IMR-90 (cell line): Measurements from ENCODE around the gene HPGDS. TPM values are rescaled to one million over a fixed set of nuclear protein-coding genes. Genes with fewer than 3 reads are reported as not detected.

ENCODE experiments used
- ATAC-seq: fragments of 200-7000 bp; cut with Tn5 transposase; 2 replicates; pipeline ENCODE4 v1.9.1; 2020; ENCODE audit warnings: low read depth, mild to moderate bottlenecking, moderate library complexity
- BruUV-seq: library from RNA; stranded (reverse); fragments of 400-500 nt; replicated peaks from 2 replicates; lab custom pipeline; 2021; lab: Mats Ljungman, UMichigan
- CTCF ChIA-PET: fragments of 300-600 bp; formaldehyde crosslinking; extraction: SDS; loops from one replicate; lab custom pipeline; 2021; ENCODE audit warnings: antibody characterized with exemption; lab: Yijun Ruan, JAX
- POLR2A ChIA-PET: fragments of 300-600 bp; sonication (Branson Sonifier 250); formaldehyde crosslinking; loops from one replicate; lab custom pipeline; 2022; ENCODE audit warnings: antibody characterized with exemption; ENCODE audit not compliant: unreplicated experiment; lab: Charles Lee
- DNase-seq: peaks from one replicate; pipeline ENCODE4 v3.0.0; 2013
- H2AFZ ChIP-seq: replicated peaks from 2 replicates; pipeline ENCODE3; 2013; ENCODE audit warnings: low read length, mild to moderate bottlenecking; ENCODE audit not compliant: poor library complexity
- H2AK5ac ChIP-seq: 2 replicates; pipeline ENCODE4 v1.6.1; 2013; ENCODE audit warnings: low read depth, low read length, inconsistent platforms
- H2AK9ac ChIP-seq: replicated peaks from 2 replicates; pipeline ENCODE3; 2013; ENCODE audit warnings: mild to moderate bottlenecking, low read depth, low read length, moderate library complexity; ENCODE audit not compliant: poor library complexity
- H2BK120ac ChIP-seq: 2 replicates; pipeline ENCODE4 v1.6.1; 2013; ENCODE audit warnings: low read depth, low read length, inconsistent platforms
- H2BK15ac ChIP-seq: 3 replicates; pipeline ENCODE4 v1.6.1; 2013; ENCODE audit warnings: low read depth, low read length, inconsistent platforms
- H2BK20ac ChIP-seq: 2 replicates; pipeline ENCODE4 v1.6.1; 2013; ENCODE audit warnings: low read depth, mild to moderate bottlenecking, inconsistent platforms, low read length, moderate library complexity
- H2BK5ac ChIP-seq: 2 replicates; pipeline ENCODE4 v1.6.1; 2013; ENCODE audit warnings: mild to moderate bottlenecking, low read depth, low read length, inconsistent platforms; ENCODE audit not compliant: poor library complexity, severe bottlenecking
- H3K14ac ChIP-seq: replicated peaks from 2 replicates; pipeline ENCODE4 v1.6.1; 2013; ENCODE audit warnings: low read depth, low read length, inconsistent platforms
- H3K18ac ChIP-seq: 2 replicates; pipeline ENCODE4 v1.6.1; 2013; ENCODE audit warnings: low read depth, low read length, control low read depth
- H3K23ac ChIP-seq: 2 replicates; pipeline ENCODE4 v1.6.1; 2013; ENCODE audit warnings: low read depth, low read length, inconsistent platforms
- H3K27ac ChIP-seq: 2 replicates; pipeline ENCODE4 v1.5.1; 2013; ENCODE audit warnings: mild to moderate bottlenecking, control low read depth, low read length; ENCODE audit not compliant: insufficient read depth
- H3K27me3 ChIP-seq: 2 replicates; pipeline ENCODE4 v1.6.1; 2013; ENCODE audit warnings: low read length; ENCODE audit not compliant: control insufficient read depth, insufficient read depth
- H3K36me3 ChIP-seq: 2 replicates; pipeline ENCODE4 v1.6.1; 2013; ENCODE audit warnings: low read length, mixed read lengths; ENCODE audit not compliant: control insufficient read depth, insufficient read depth
- H3K4ac ChIP-seq: 2 replicates; pipeline ENCODE4 v1.6.1; 2013; ENCODE audit warnings: low read depth, low read length, inconsistent platforms
- H3K4me1 ChIP-seq: 2 replicates; pipeline ENCODE4 v1.6.1; 2013; ENCODE audit warnings: low read length, mixed read lengths; ENCODE audit not compliant: control insufficient read depth, insufficient read depth
- H3K4me2 ChIP-seq: 2 replicates; pipeline ENCODE4 v1.6.1; 2013; ENCODE audit warnings: low read depth, mild to moderate bottlenecking, control low read depth, low read length, moderate library complexity
- H3K4me3 ChIP-seq: 2 replicates; pipeline ENCODE4 v1.5.1; 2013; ENCODE audit warnings: low read depth, mild to moderate bottlenecking, control low read depth, low read length, moderate library complexity; ENCODE audit not compliant: insufficient read depth
- H3K56ac ChIP-seq: 2 replicates; pipeline ENCODE4 v1.6.1; 2013; ENCODE audit warnings: low read length, inconsistent platforms; ENCODE audit not compliant: insufficient read depth; ENCODE audit errors: extremely low read depth
- H3K79me1 ChIP-seq, 2 experiments: 2 replicates each; pipeline ENCODE4 v1.6.1; 2013; ENCODE audit warnings: low read length in 2 of 2, inconsistent platforms in 1 of 2, low read depth in 1 of 2
- H3K9ac ChIP-seq: 2 replicates; pipeline ENCODE4 v1.6.1; 2013; ENCODE audit warnings: low read depth, low read length, control low read depth
- H3K9me1 ChIP-seq: 2 replicates; pipeline ENCODE4 v1.6.1; 2013; ENCODE audit warnings: low read length, inconsistent platforms; ENCODE audit not compliant: insufficient read depth
- H3K9me3 ChIP-seq: 2 replicates; pipeline ENCODE4 v1.6.1; 2013; ENCODE audit warnings: low read length; ENCODE audit not compliant: control insufficient read depth, insufficient read depth
- H4K20me1 ChIP-seq: 2 replicates; pipeline ENCODE4 v1.6.1; 2013; ENCODE audit warnings: low read length, inconsistent platforms; ENCODE audit not compliant: insufficient read depth
- H4K5ac ChIP-seq: 2 replicates; pipeline ENCODE4 v1.6.1; 2013; ENCODE audit warnings: mild to moderate bottlenecking, low read depth, low read length, control low read depth
- H4K8ac ChIP-seq, 2 experiments: 2 replicates each; pipeline ENCODE4 v1.6.1; 2013; ENCODE audit warnings: low read depth in 2 of 2, low read length in 2 of 2, control low read depth in 1 of 2, inconsistent platforms in 1 of 2
- H4K91ac ChIP-seq: 2 replicates; pipeline ENCODE4 v1.6.1; 2013; ENCODE audit warnings: low read depth, low read length, inconsistent platforms; ENCODE audit not compliant: insufficient read depth
- CEBPB ChIP-seq: IDR thresholded peaks from 2 replicates; pipeline ENCODE4 v1.6.1; 2012; ENCODE audit warnings: low read depth, low read length, improper control_type of control experiment
- CTCF ChIP-seq: conservative IDR thresholded peaks from 2 replicates; pipeline ENCODE4 v1.5.1; 2012; ENCODE audit warnings: mild to moderate bottlenecking, low read depth, low read length, improper control_type of control experiment
- MXI1 ChIP-seq: IDR thresholded peaks from 2 replicates; pipeline ENCODE4 v1.6.1; 2012; ENCODE audit warnings: low read depth, mild to moderate bottlenecking, low read length, moderate library complexity, borderline replicate concordance
- RAD21 ChIP-seq: IDR thresholded peaks from 2 replicates; pipeline ENCODE4 v1.6.1; 2012; ENCODE audit warnings: low read length, improper control_type of control experiment
- RCOR1 ChIP-seq: IDR thresholded peaks from 2 replicates; pipeline ENCODE4 v1.6.1; 2012; ENCODE audit warnings: mild to moderate bottlenecking, low read length, improper control_type of control experiment; ENCODE audit not compliant: insufficient replicate concordance
- USF2 ChIP-seq: fragments of 150-350 bp; IDR thresholded peaks from 2 replicates; pipeline ENCODE4 v1.6.1; 2017; ENCODE audit warnings: mild to moderate bottlenecking, antibody characterized with exemption, low read length, low read depth
- WGBS, 2 experiments: methylation state at CpG; one replicate each; pipeline versions ENCODE4 v1.1.5 to v1.1.7; 2013; ENCODE audit warnings: missing lambda C conversion rate in 2 of 2; ENCODE audit not compliant: insufficient read length in 1 of 2; ENCODE audit errors: extremely low coverage in 2 of 2; 5-methylcytosine and 5-hydroxymethylcytosine counted together
- dilution Hi-C: fragments of 300-500 bp; cut with HindIII; formaldehyde crosslinking; loops from one replicate; pipeline ENCODE4 v1.14.3; 2018; ENCODE audit warnings: low sequenced_read_pairs; ENCODE audit not compliant: unreplicated experiment
- in situ Hi-C: fragments of 300-500 bp; cut with MboI; formaldehyde crosslinking; loops from 3 replicates; pipeline ENCODE4 v1.14.3; 2019; ENCODE audit warnings: low sequenced_read_pairs, inconsistent platforms, mixed read lengths
- intact Hi-C: fragments of 100-400 bp; cut with micrococcal nuclease; formaldehyde crosslinking; loops from 2 replicates; pipeline ENCODE4 v1.10.0; 2022
- polyA plus RNA-seq, 3 experiments: library from polyadenylated mRNA; depleted of rRNA; stranded (reverse); fragments of >200 nt; gene quantifications; 2 replicates each; pipeline ENCODE4 v1.2.3, GENCODE V29; 2012; ENCODE audit warnings: low replicate concordance in 1 of 3
- total RNA-seq: library from RNA; depleted of rRNA; stranded (reverse); fragments of >200 nt; gene quantifications from 2 replicates; pipeline ENCODE4 v1.2.3, GENCODE V29; 2012
- TF ChIP-seq, protein P1 (sequence below): fragments of 150-350 bp; IDR thresholded peaks from 2 replicates; pipeline ENCODE4 v1.6.1; 2016; ENCODE audit warnings: low read depth, mild to moderate bottlenecking, low read length, moderate library complexity, borderline replicate concordance

The HPGDS gene
- total and polyA plus RNA-seq, 2 of the 4 experiments (the other 2 are of a cell fraction) = not detected

GRCh38 chr4:94267037-94267436 lies 75.6 kb downstream of the HPGDS start:
- Histone ChIP-seq H4K8ac (no peak overlapping the region), H3K4me1 (no peaks in the 10 kb centered on the region), H2AFZ (no peak overlapping the region), H3K79me1 (peaks cover 3 to 5% of the 10 kb centered on the region in 2 experiments; a peak in 2 of 4 replicates), H2AK5ac (no peak overlapping the region), H4K5ac (no peak overlapping the region), H3K9me1 (0 out of 2 replicates have a peak, but pooled peaks cover 6% of the 10 kb centered on the region), H3K4ac (no peak overlapping the region), H2BK120ac (no peak overlapping the region), H2AK9ac (no peak overlapping the region), H3K36me3 (peaks cover 6% of the 10 kb centered on the region; the same call in 1 of the 2 replicates), H2BK5ac (no peak overlapping the region), H3K18ac (no peak overlapping the region), H3K27ac (no peak overlapping the region), H4K20me1 (0 out of 2 replicates have a peak, but pooled peaks cover 2% of the 10 kb centered on the region), H3K4me2 (no peak overlapping the region), H4K91ac (no peak overlapping the region), H2BK15ac (no peak overlapping the region), H3K23ac (no peak overlapping the region), H3K27me3 (no peaks in the 10 kb centered on the region), H3K9me3 (no peaks in the 10 kb centered on the region), H3K9ac (no peak overlapping the region), H3K14ac (no peak overlapping the region), H2BK20ac (no peak overlapping the region), H3K4me3 (no peak overlapping the region), H3K56ac (no peak overlapping the region)
- TF ChIP-seq RCOR1 (no peak), USF2 (no peak), CTCF (no peak), CEBPB (no peak), RAD21 (no peak), MXI1 (no peak)
- TF ChIP-seq, protein P1, sequence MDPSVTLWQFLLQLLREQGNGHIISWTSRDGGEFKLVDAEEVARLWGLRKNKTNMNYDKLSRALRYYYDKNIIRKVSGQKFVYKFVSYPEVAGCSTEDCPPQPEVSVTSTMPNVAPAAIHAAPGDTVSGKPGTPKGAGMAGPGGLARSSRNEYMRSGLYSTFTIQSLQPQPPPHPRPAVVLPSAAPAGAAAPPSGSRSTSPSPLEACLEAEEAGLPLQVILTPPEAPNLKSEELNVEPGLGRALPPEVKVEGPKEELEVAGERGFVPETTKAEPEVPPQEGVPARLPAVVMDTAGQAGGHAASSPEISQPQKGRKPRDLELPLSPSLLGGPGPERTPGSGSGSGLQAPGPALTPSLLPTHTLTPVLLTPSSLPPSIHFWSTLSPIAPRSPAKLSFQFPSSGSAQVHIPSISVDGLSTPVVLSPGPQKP = no peak
- no TSS peak for BruUV-seq
- DNase-seq (no peak), ATAC-seq (no peak)
- dilution Hi-C loops (no loop called here), in situ Hi-C loops (no loop called here), intact Hi-C loops (no loop called here)
- WGBS, 2 experiments = no CpG with 5 or more reads among the region's 4 CpGs
- POLR2A ChIA-PET = no interaction called here
- CTCF ChIA-PET = interaction anchor here (0.6 kb wide), 1 partner anchor 110 kb away, joined by 6 read pairs; no protein-coding TSS in a partner anchor
